Spleen (tissue), 11 donors: ENCODE measurements around the gene MGMT. TPM values are rescaled to one million over a fixed set of nuclear protein-coding genes. Genes with fewer than 3 reads are reported as not detected.
A peak's percentile ranks its signal among the peaks of the same experiment; 100 is the strongest.

Experiments
- DNase-seq: peaks from one replicate; pipeline ENCODE4 v3.0.0-alpha.2; 2020
- H3K27ac ChIP-seq, 8 donors: fragments of 200-600 bp; sonication (generic) in 7 of 8; 1 replicate in 4 of 8; 2 replicates in 4 of 8; pipeline versions ENCODE4 v1.5.0 to v1.8.0; 2016 to 2021; ENCODE audit warnings: inconsistent platforms in 4 of 8, mild to moderate bottlenecking in 4 of 8, moderate library complexity in 1 of 8
- H3K27me3 ChIP-seq, 7 donors: fragments of 200-600 bp; sonication (generic) in 6 of 7; replicated peaks in 1 of 7; 1 replicate in 4 of 7; 2 replicates in 3 of 7; pipeline versions ENCODE4 v1.5.0 to v1.8.0; 2016 to 2021; ENCODE audit warnings: inconsistent platforms in 3 of 7, mild to moderate bottlenecking in 1 of 7
- H3K36me3 ChIP-seq, 6 donors: fragments of 200-600 bp; sonication (generic) in 5 of 6; 1 replicate in 4 of 6; 2 replicates in 2 of 6; pipeline versions ENCODE4 v1.5.0 to v1.8.0; 2016 to 2021; ENCODE audit warnings: inconsistent platforms in 2 of 6
- H3K4me1 ChIP-seq, 6 donors: fragments of 200-600 bp; sonication (generic) in 5 of 6; 1 replicate in 3 of 6; 2 replicates in 3 of 6; pipeline versions ENCODE4 v1.5.0 to v1.8.0; 2016 to 2021; ENCODE audit warnings: inconsistent platforms in 3 of 6
- H3K4me3 ChIP-seq, 8 donors: fragments of 200-600 bp; sonication (generic) in 7 of 8; 1 replicate in 4 of 8; 2 replicates in 4 of 8; pipeline versions ENCODE4 v1.5.0 to v1.8.0; 2016 to 2021; ENCODE audit warnings: inconsistent platforms in 4 of 8, mild to moderate bottlenecking in 4 of 8, moderate library complexity in 2 of 8
- H3K9me3 ChIP-seq, 8 donors: fragments of 200-600 bp; sonication (generic) in 7 of 8; 1 replicate in 4 of 8; 2 replicates in 4 of 8; pipeline versions ENCODE4 v1.5.0 to v1.8.0; 2016 to 2021; ENCODE audit warnings: inconsistent platforms in 4 of 8
- CTCF ChIP-seq, 11 experiments: fragments of 200-600 bp in 7 of 11; fragments of 450-650 bp in 4 of 11; sonication (generic) in 4 of 11; IDR thresholded peaks in 8 of 11; conservative IDR thresholded peaks in 3 of 11; 1 replicate in 7 of 11; 2 replicates in 4 of 11; pipeline versions ENCODE4 v1.4.0 to v1.8.0; 2016 to 2021; ENCODE audit warnings: antibody characterized with exemption in 11 of 11, inconsistent platforms in 4 of 11, mild to moderate bottlenecking in 1 of 11
- POLR2A ChIP-seq, 3 donors: fragments of 450-650 bp; IDR thresholded peaks; one replicate each; pipeline ENCODE4 v1.5.1; 2017; ENCODE audit warnings: antibody characterized with exemption in 3 of 3, mild to moderate bottlenecking in 1 of 3
- POLR2AphosphoS5 ChIP-seq, 3 donors: sonication (generic); formaldehyde crosslinking; IDR thresholded peaks; one replicate each; pipeline ENCODE4 v1.5.1; 2017; ENCODE audit warnings: antibody characterized with exemption in 3 of 3
- WGBS, 5 donors: extraction: QIAGEN DNeasy Blood & Tissue Kit in 3 of 5; methylation state at CpG; one replicate each; pipeline versions ENCODE4 v1.1.5 to v1.1.7; 2013 to 2018; 5-methylcytosine and 5-hydroxymethylcytosine counted together
- intact Hi-C: fragments of 100-400 bp; cut with DNase I; formaldehyde crosslinking; loops from one replicate; pipeline ENCODE4 v1.15.0; 2023; ENCODE audit warnings: low total_unique reads
- polyA plus RNA-seq, 3 donors: library from polyadenylated mRNA; stranded (reverse); fragments of 200-250 nt; gene quantifications; one replicate each; pipeline ENCODE4 v1.2.1, GENCODE V29; 2013
- total RNA-seq, 7 donors: library from RNA; depleted of rRNA in 3 of 7; stranded (reverse); fragments of >200 nt in 3 of 7; fragmentation: NEBNext Ultra II Directional in 4 of 7; extraction: Animal tissue kit (Norgen Biotek cat#: 25700) in 4 of 7; gene quantifications; one replicate each; pipeline versions ENCODE4 v1.1.0 to v1.2.1, GENCODE V29; 2016 to 2021
- donor health status: healthy with polysubstance abuse.
- donor health status: DM: no; HTN: no; CAD: no; lungs with moderate emphysema.
- donor health status: DM: no; HTN: no; CAD: no.
- donor health status: Bipolar disorder and iron deficiency.
- donor health status: healthy.
- donor health status: DM: no; HTN: no; CAD: no.
- donor health status: DM: yes; HTN: yes; CAD: no.

MGMT gene
- total and polyA plus RNA-seq, 10 donors, result 14.3 to 33.4 (median 21.7) TPM

- H3K9me3 ChIP-seq, result peaks cover 0 to 6% (median 0%) of the 10 kb centered on the region in 8 donors
- no peak overlapping the region for H3K4me3 ChIP-seq
- H3K27ac ChIP-seq, result no peak overlapping the region
- peaks cover 0 to 27% (median 10%) of the 10 kb centered on the region in 6 donors for H3K36me3 ChIP-seq
- H3K27me3 ChIP-seq, result no peaks in the 10 kb centered on the region
- DNase-seq, result no peak
- TF ChIP-seq POLR2AphosphoS5 (IDR thresholded peaks at IDR 0.05) (no peak), POLR2A (IDR thresholded peaks at IDR 0.05) (no peak), CTCF (IDR thresholded peaks at IDR 0.05 in 8 of 11, conservative IDR thresholded peaks at IDR 0.05 in 3 of 11) (no peak)
- WGBS, 5 donors, result 89 to 95% (median 94%) methylated on average over 12 to 15 of the region's 15 CpGs
- peaks cover 5 to 26% (median 16%) of the 10 kb centered on the region in 6 donors for H3K4me1 ChIP-seq
- intact Hi-C loops, result no loop called here
Observed at GRCh38 chr10:129531195-129531968, 64.3 kb downstream of the MGMT start.

- no peak overlapping the region for H3K4me3 ChIP-seq
- H3K27me3 ChIP-seq, result no peaks in the 10 kb centered on the region
- intact Hi-C loops, result no loop called here
- peaks cover 0 to 6% (median 0%) of the 10 kb centered on the region in 8 donors for H3K9me3 ChIP-seq
- no peak for TF ChIP-seq CTCF (IDR thresholded peaks at IDR 0.05 in 8 of 11, conservative IDR thresholded peaks at IDR 0.05 in 3 of 11)
- no peak for TF ChIP-seq POLR2AphosphoS5 (IDR thresholded peaks at IDR 0.05)
- TF ChIP-seq POLR2A (IDR thresholded peaks at IDR 0.05), result no peak
- H3K4me1 ChIP-seq, result peaks cover 5 to 26% (median 16%) of the 10 kb centered on the region in 6 donors
- H3K27ac ChIP-seq, result peak overlapping the region in 4 of 8 donors; percentile 14 to 45 (median 41)
- H3K36me3 ChIP-seq, result peaks cover 0 to 26% (median 10%) of the 10 kb centered on the region in 6 donors
- DNase-seq, result no peak
- 77 to 91% (median 88%) methylated on average over 8 to 10 of the region's 10 CpGs for WGBS, 5 donors
Observed at GRCh38 chr10:129531969-129532660, 65.1 kb downstream of the MGMT start.

GRCh38 chr10:129532838-129533237 lies 65.8 kb downstream of the MGMT start:
- H3K9me3 ChIP-seq, result peaks cover 0 to 6% (median 0%) of the 10 kb centered on the region in 8 donors
- WGBS, 5 donors, result 13 to 38% (median 20%) methylated on average over 5 to 12 of the region's 12 CpGs
- H3K27ac ChIP-seq, result peak overlapping the region in 6 of 8 donors; percentile 14 to 45 (median 40)
- H3K4me3 ChIP-seq, result no peak overlapping the region
- H3K27me3 ChIP-seq, result no peaks in the 10 kb centered on the region
- TF ChIP-seq CTCF (IDR thresholded peaks at IDR 0.05 in 8 of 11, conservative IDR thresholded peaks at IDR 0.05 in 3 of 11), result no peak
- peak; percentile 79 to 94 (median 90) for TF ChIP-seq POLR2AphosphoS5 (IDR thresholded peaks at IDR 0.05)
- no peak for TF ChIP-seq POLR2A (IDR thresholded peaks at IDR 0.05)
- intact Hi-C loops, result no loop called here
- DNase-seq, result peak; percentile 83
- H3K4me1 ChIP-seq, result peaks cover 5 to 26% (median 16%) of the 10 kb centered on the region in 6 donors
- H3K36me3 ChIP-seq, result peaks cover 0 to 23% (median 9%) of the 10 kb centered on the region in 6 donors

GRCh38 chr10:129533281-129533680 lies 66.2 kb downstream of the MGMT start:
- DNase-seq, result no peak
- peaks cover 0 to 27% (median 9%) of the 10 kb centered on the region in 6 donors for H3K36me3 ChIP-seq
- no peak for TF ChIP-seq CTCF (IDR thresholded peaks at IDR 0.05 in 8 of 11, conservative IDR thresholded peaks at IDR 0.05 in 3 of 11)
- no peak for TF ChIP-seq POLR2AphosphoS5 (IDR thresholded peaks at IDR 0.05)
- no peak for TF ChIP-seq POLR2A (IDR thresholded peaks at IDR 0.05)
- no peaks in the 10 kb centered on the region for H3K27me3 ChIP-seq
- H3K4me1 ChIP-seq, result peaks cover 5 to 26% (median 16%) of the 10 kb centered on the region in 6 donors
- H3K9me3 ChIP-seq, result peaks cover 0 to 5% (median 0%) of the 10 kb centered on the region in 8 donors
- 61 to 72% (median 68%) methylated on average over 11 of the region's 11 CpGs for WGBS, 5 donors
- intact Hi-C loops, result no loop called here
- H3K4me3 ChIP-seq, result no peak overlapping the region
- H3K27ac ChIP-seq, result peak overlapping the region in 6 of 8 donors; percentile 14 to 45 (median 40)
